Neural progenitor cell (in vitro differentiated cells): ENCODE data around the gene TMEM239.

Experiments used
- EZH2 ChIP-seq: fragments of 200-600 bp; sonication (generic); IDR thresholded peaks from 2 replicates; pipeline ENCODE4 v1.6.1; 2017; ENCODE audit warnings: antibody characterized with exemption, mild to moderate bottlenecking, moderate library complexity
- EZH2phosphoT487 ChIP-seq: fragments of 200-600 bp; sonication (generic); IDR thresholded peaks from 2 replicates; pipeline ENCODE4 v1.6.1; 2017; ENCODE audit warnings: antibody characterized with exemption
- TF ChIP-seq, protein P1 (sequence below): fragments of 200-600 bp; sonication (generic); IDR thresholded peaks from 2 replicates; pipeline ENCODE4 v1.5.1; 2017; ENCODE audit warnings: antibody characterized with exemption, mild to moderate bottlenecking

DNA sequence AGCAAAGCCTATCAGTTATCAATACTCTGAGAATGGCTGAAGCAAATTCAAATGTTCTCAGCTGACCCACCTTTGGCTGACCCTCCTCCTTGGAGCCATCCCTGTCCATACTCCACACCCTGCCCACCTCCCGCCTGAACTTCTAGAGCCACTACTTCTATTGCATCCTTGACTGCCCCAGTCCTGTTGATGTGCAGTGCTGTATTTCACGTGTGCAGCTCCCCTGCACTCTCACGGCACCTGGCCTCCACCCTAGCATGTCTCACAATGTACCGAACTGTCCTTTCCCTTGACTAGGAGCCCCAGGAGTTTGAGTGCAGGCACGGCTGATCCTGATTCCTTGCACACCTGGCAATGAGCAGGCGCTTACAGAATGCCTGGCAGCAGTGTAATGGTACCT lies 22.7 kb upstream of the TMEM239 start:
- TF ChIP-seq, protein P1, sequence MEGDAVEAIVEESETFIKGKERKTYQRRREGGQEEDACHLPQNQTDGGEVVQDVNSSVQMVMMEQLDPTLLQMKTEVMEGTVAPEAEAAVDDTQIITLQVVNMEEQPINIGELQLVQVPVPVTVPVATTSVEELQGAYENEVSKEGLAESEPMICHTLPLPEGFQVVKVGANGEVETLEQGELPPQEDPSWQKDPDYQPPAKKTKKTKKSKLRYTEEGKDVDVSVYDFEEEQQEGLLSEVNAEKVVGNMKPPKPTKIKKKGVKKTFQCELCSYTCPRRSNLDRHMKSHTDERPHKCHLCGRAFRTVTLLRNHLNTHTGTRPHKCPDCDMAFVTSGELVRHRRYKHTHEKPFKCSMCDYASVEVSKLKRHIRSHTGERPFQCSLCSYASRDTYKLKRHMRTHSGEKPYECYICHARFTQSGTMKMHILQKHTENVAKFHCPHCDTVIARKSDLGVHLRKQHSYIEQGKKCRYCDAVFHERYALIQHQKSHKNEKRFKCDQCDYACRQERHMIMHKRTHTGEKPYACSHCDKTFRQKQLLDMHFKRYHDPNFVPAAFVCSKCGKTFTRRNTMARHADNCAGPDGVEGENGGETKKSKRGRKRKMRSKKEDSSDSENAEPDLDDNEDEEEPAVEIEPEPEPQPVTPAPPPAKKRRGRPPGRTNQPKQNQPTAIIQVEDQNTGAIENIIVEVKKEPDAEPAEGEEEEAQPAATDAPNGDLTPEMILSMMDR: no peak
- no peak for TF ChIP-seq EZH2
- TF ChIP-seq EZH2phosphoT487: no peak
